Occipital lobe (tissue), 2 donors: ENCODE data around the gene LRRC4. TPM values are rescaled to one million over a fixed set of nuclear protein-coding genes. Genes with fewer than 3 reads are reported as not detected.

Source experiments
- DNase-seq: peaks from one replicate; lab custom pipeline; 2025; lab: John Stamatoyannopoulos, UW
- total RNA-seq: library from RNA; depleted of rRNA; stranded (reverse); fragments of >200 nt; gene quantifications from one replicate; pipeline ENCODE4 v1.2.3, GENCODE V29; 2014

LRRC4 gene
- total RNA-seq, 1 donor from 2014 or later = 18.4 TPM

DNA sequence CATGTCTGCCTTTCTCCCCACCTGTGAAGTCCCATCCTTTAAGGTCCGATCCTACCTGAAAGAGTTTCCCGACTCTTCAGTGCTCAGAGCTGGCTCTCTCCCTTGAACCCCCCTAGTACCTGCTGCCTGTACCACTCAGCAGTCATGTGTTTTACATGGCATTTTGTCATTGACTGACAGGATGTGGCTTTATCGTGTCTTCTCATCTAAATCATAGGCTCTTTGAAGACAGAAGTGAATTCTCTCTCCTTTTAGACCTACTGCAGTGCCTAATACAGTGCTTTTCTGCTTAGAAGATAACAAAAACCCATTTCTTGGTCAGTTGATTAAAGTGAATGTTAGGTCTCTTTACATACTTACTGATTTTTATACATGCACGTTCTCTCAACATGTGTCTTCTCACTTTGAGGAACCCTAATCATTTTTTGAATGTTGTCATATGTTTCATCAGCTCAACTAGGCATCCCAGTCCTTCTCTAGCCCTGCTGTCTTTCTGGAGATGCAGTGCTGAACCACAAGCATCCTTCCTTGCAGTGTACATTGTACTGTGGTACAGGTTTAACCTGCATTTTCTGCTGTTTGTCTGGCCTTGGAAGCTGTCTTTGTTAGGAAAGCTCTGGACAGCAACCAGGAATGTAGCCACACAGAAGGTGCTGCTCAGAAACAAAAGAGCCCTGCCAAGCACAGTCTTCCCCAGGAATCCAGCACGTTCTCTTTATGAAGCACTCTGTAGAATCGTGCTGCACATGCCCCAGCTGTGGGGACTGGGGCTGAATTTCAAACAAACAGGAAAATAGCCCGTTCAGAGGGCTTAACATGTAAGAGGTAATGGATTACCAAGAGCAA is 28.1 kb upstream of the LRRC4 start:
- no peak for DNase-seq

DNA sequence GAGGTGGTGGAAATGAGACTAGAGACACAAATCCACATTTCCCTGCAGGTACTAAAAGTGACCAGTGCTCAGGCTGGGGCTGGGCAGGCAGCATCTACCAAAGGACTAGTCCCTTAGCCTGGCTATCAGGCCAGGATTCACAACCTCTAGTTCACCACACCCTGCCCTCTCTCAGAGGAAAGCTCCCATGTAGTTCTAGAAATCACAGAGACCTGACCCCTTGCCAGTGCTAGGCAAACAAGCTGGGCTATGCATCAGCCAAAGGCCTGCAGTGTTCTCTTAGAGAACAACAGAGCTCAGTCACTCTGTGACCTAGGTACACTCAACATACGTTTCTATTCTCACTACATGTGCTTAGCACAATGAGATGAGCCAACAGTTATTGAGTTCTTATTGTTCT is 26.7 kb upstream of the LRRC4 start:
- no peak for DNase-seq

DNA sequence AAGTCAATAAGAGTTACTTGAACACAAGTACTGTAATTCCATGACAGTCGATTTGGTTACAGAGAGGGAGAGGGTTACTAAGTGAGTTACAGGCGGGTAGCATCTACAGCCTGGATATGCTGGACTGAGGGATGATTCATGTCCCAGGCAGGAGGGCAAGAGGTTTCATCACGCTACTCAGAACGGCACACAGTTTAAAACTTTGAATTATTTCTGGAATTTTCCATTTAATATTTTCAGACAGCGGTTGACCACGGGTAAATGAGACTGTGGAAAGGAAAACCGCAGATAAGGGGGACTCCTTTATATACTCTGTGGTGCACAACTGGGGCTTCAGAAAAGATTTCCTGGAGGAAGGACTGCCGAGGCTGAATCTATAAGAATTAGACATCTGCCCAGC is 25.7 kb upstream of the LRRC4 start:
- DNase-seq = no peak

DNA sequence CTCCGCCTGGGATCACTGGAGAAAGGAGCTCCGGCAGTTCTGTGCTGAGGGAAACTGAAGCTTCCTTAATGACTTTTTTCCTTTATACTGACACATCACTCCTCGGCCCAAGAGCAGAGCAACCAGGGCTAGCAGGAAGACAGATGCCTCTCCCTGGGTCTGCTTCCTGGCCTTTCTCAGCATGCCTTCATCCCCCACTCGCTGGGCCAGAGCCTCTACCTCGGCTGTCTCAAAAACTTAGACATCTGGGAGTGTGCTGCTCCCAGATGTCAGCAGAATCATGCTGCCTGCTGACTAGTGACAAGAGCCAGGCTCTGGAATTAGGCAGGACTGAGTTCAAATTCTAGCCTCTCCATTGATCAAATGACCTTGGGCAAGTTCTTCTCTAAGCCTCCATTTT is 24.4 kb upstream of the LRRC4 start:
- no peak for DNase-seq

DNA sequence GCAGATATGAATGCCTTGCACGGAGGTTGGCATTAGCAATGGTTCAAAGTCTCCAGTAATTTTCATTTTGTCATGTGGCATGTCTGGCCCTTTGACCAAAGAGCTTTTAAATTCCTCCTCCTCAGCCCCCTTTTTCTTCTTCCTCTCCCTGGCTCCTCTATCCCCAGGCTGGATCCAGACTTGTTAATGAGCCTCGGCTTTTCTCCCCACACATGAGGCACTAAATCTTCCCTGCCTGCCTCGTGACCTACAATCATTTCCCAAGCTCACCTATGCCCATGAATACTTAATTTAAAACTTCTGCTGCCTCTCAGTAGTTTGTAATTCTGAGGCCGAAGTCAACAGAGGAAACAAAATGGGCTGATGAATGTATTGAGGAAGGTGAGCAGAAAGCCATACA is 23.3 kb upstream of the LRRC4 start:
- no peak for DNase-seq

DNA sequence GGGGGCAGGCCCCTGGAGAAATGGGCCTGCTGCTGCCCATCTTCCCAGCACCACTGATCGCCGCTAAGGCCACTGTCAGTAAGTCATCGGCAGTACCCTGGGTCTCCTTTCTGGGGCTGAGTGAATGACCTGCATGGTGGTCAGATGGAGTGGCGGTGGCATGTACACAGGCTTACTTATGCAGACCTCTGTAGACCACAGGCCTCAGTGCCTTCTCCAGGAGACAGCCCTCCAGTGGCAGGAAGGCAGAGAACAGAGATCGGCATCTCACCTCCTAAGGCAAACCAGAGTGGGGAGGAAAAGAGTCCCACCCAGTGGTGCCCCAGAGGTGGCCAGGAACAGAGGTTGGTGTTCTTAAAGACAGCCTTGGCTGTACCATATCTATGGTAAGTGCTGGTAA is 22.8 kb upstream of the LRRC4 start:
- DNase-seq = no peak

DNA sequence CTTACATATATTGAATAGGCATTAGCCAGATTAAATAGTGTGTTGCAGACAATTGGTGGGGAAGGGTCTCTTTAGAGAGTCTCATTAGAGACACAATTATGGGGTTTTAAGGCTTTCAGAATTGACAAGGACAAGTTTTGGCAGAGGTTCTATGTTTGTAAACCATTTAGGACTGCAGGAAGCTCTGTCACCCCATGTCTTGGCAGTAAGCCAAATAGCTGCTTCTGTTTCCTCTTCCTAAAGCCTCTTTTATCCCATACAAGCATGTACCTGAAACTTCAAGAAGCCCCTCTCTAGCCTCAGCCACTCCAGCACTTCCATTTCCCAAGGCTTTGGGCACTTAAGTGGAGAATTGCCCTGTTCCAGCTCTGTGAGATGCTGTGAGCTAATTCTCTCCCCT is 21.8 kb upstream of the LRRC4 start:
- no peak for DNase-seq

DNA sequence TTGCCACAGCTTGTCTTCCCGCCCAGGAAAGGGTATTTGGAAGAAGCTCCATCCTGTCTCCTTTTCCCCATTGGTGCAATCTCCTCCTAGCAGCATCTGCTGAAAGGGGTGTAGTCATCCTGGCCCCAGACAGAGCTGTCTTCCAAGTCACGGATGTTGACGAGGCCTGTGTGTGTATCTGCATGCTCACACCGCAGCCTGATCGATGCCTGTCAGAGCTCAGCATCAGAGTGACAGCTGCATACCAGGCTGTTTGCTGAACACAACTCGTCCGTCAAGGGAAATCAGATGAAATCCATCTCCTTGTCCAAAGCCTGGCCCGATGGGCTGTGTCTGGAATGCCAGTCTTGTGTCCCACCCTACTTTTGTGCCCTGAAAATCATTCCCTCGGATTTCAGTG is 21.2 kb upstream of the LRRC4 start:
- no peak for DNase-seq

DNA sequence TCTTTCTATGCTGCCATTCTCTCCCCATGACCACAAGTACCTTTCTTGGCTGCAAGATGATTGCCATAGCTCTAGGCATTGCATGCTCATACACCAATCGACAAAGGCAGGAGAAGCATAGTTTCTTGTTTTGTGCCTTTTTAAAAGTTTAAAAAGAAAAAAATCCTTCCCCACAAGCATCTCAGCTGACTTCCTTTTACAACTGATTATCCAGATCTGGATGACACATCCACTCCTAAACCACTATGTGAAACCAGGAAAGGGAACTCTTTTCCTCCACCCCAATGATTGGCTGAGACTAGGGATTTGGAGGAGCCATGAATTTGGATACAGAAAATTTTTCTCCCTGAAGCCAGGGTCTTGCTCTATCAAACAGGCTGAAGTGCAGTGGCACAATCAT is 14.5 kb upstream of the LRRC4 start:
- DNase-seq = no peak

DNA sequence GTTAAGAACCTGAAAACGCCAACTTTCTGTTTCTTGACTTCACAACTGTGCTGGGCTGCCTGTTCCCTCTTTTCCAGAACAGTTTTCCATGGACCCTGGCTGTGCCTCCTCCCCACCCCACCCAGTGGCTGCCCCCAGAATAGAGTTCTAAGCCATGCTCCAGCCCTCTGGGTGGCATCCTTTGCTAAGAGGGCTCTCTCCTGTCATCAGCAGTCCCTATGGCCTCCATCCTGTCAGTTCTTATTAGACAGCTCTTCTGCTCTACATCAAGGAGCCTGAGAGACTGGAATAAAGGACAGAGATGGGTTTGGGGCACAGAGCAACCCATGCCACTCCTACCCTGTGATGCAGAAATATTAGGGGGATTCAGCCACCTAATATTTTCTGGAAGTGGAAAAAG is 13.9 kb upstream of the LRRC4 start:
- no peak for DNase-seq

DNA sequence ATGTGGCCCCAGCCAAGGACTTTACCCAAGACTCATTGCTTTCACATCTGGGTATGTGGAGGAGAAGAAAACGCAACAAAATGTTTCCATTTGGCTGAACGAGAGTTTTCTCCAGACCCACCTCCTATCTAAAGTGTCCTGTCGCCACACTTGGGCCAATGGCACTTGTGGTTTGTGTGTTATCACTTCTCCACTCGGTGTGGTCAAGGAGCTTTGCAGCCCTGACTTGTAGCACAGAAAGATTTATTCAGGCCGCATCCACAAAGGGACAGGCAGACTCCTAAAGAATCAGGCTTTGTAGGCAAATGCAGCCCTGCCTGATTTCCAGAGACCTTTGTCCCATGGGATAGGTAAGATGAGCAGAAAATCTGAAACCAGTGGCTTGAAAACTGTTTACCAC is 12.8 kb upstream of the LRRC4 start:
- no peak for DNase-seq

DNA sequence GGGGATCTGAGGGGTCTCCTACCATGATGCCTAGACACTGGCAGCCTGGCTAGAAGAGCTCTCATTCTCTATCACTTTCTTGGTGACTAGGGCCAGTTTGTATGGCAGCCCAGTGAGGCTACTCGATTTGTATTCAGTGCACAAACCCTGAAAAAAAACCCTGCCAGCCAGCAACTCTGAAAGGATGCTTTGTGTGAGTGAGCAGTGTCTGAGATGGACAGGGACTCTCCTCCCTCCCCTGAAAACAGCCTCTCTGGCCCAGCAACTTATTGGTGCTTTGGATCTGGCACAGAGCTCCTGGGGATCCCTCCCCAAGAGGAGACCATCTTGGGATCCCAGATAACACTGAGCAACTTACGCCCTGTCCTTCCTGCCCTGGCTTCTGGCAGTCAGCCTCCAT is 10.8 kb upstream of the LRRC4 start:
- peak; percentile 76 for DNase-seq

DNA sequence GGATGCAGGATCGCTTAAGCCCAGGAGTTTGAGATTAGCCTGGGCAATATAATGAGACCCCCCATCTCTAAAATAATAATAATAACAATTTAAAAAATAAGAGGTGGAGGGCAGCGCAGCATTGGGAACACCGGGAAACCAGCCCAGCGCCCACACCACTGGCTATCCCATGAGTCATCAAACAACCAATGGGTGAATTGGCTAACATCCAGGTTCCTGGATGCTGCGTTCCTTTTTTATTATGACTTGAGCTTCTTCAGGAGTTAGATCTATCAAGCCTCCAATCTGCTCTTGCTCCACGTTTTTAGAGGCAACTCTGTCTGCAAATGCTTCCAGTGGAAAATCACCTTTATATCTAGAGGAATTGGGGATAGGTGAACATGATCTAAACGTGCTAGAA is 10.0 kb upstream of the LRRC4 start:
- no peak for DNase-seq

DNA sequence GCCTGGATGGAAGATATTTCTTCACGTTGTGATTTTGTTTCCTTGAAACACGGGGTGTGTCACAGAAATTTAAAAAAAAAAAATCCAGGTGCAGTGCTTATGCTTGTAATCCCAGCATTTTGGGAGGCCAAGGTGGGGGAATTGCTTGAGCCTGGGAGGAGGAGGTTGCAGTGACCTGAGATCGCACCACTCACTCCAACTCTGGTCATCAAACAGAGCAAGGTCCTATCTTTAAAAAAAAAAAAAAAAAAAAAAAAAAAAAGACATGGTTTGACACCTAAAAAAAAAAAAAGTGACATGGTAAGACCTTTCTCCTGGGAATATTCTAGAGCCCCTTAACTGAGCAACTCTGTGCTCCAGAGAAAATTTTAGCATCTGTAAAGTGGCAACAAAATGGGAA is 9.0 kb upstream of the LRRC4 start:
- DNase-seq = no peak

DNA sequence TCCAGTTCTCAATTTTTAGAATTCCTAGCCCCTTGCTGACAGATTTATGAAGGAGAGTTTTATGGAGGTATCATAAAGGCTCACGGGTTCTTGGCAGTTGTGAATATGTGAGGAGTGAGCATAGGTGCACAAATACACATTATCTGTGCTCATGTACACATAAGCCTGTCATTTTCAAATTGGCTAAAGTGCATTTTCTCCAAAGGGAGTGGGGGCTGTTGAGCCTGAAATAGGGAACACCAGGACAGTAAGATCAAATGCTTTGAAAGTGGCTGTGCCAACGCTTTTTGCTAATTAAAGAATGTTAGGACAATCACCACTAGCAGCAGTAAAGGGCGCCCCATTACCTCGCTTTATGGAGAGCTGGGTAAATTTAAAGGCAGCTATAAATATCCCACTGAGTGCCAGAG is 8.3 kb upstream of the LRRC4 start:
- DNase-seq = no peak

DNA sequence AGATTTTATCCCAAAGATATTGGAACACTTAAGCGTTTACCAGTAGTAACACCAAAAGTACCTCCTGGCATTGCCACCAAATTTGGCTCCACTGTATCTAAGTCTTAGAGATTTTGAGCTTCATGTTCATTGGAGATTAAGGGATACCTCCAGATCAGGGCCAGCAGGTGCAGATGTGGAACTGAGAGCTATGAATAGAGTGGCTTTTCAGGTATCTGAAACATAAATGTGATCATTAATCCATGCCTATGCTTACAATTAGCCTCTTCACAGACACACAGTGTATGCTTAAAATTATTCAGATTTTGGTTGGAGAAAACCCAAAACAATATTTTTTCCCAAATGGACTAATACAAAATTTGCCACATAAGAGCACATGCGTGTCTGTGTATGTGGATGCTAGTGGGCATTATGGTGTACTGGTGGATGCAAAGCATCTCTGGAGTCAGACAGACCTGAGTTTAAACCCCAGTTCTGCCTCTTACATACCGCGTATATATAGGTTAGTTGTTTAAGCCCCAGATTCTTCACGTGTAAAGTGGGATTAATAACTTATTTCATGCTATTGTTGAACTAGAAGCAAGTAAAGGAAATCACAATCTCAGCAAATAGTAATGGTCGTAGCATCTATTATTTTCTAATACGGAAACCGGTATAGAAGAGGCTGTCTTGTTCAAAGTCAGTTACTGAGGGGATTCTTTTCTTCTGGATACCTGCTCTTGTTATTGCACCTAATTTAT is 6.8 kb upstream of the LRRC4 start:
- no peak for DNase-seq

DNA sequence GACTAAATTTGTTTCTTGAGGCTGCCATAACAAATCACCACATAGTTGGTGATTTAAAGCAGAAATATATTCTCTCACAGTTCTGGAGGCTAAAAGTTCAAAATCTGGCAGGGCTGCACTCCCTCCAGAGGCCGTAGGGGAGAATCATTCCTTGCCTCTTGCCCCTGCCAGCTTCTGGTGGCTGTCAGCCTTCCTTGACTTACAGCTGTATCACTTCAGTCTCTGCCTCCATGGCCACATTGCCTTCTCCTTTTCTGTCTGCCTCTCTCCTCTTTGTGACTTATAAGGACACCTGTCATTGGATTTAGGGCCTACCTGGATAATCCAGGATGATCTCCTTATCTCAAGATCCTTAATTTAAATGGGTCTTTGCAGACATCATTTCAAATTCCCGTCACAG is 5.8 kb upstream of the LRRC4 start:
- DNase-seq = no peak

DNA sequence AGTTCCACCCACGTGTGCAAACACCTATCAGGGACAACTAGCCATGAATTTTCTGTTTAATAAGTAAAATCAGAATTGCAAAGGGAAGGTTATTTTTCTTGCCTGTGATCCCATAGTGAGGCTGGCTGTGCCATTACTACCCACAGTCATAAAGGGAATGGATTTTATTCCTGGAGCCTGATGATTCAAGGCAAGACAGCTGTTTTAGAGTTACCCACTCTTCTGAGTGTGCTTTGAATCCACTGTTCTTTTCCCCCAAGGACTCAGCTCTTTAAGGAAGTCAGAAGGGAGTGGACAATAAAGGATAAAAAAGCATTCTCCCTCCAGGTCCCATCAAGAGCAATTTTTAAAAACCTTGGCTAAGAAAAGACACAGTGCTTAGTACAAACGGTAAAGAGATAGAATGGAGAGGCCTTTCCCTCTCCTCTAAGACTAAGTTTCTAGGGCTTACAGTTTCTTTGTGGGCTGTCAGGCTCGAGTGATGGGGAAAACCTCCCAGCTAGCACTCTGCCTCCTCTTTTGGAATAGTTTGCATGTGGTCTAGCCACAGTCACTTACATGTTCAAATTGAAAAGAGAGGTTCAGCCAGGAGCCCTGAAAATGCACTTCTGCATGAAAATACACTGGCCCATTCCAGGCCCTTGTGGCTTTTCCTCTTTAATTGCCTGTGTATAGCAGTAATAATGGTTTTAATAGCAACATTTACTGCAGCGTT is 5.1 kb upstream of the LRRC4 start:
- DNase-seq = no peak

DNA sequence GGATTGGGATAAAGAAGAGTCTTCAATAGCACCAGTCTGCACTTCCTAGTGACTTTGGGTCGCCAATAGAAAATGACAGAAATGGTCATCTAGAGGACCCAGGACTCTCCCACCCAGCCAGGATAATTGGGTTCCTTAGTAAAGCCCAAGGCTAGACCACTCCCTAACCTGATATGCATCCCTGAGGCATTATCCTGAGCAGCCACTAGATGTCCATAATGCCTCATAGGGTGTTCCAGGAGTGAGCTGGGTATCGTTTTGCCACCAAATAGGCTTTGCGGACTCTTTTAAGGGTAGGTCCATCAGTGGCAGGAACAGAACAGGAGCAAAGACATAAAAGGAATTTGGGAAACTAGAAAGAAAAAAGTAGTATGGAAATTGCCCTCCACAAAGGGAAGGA is 4.5 kb upstream of the LRRC4 start:
- DNase-seq = peak; percentile 37

DNA sequence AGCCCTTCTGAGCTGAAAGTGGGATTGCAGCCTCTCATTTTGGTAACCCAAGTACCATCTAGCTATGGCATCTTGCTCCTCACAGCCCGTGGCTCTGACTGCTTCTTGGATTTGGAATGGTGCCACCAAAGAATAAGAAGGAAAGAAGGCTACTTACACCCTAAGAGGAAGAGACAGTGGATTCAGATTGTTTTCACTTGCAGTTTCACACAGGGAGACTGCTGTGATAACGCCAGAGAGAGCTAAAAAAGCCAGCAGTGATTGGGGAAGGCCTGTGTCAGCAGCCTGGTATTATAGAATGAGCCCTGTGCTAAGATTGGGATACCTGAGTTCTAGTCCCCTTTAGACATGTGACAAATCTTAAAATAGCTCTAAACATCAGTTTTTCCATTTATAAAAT is 3.6 kb upstream of the LRRC4 start:
- DNase-seq = no peak

DNA sequence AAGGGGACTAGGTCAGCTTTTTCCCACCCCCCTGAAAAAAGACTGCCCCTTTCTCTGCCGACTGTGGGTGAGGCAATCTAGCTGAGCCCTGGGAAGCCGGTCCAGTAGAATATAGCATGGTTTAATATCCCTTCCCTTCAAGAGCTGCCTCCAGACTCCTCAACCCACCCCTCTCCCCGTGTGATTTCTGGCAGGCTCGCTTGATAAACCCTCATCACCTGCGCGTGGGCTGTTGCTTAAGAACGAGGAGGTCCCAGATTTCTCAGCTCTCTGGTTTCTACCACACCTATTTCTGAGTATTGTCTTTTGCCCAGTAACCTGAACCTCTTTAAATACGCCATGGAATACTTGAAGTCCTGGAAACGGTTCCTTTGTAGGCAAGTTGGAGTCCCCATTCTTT is 2.0 kb upstream of the LRRC4 start:
- DNase-seq = no peak

DNA sequence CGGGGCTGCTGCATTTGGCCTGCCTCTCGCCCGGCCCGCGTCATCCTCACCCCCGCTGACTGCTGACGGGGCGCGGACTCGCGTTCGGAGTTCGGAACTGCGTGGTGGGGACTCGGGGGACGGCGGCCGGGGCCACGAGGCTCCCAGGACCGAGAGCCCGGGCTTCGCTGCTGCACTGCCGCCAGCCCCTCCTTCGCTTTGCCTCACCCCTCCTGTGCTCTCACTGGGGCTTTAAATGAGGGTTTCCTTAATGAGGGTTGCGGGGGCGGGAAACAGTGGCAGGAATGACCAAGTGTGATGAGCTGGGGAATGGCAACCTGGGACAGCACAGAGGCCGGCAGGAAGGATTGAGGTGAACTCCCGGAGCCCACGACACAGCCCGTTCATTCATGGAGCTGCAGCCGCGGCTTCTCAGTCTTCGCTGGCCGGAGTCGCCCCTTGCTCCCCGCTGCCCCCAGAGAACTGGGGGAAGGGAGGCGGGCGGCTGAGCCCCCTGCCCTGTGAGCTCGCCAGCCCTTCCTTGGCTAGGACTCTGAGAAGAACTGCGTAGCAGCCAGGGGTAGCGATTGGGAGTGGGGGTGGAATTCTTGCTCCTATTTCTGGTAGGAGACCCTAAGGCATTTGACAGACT is 1.5 kb upstream of the LRRC4 start:
- no peak for DNase-seq
